ENCODE results near the gene PTPRE.

Gene PTPRE

DNA sequence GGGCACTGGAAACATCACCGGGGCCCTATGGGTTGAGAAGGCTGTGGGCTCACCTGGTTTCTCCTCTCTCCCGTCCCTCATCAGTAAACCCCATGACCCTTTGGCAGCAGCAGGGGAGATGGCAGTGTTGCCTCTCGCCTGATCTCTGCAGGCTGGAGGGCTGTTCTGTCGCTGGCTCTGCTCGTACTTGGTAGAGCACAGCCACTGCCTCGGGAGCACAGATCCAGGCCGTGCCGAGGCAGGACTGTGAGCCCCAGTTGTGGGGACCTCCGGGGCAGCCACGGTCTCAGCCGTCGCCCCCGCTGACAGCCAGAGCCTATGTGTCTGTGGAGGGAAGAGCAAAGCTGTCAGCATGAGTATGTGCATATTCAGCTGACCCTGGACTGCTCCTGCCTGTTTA lies 94.9 kb downstream of the PTPRE start:
- TF ChIP-seq SPI1 (IDR thresholded peaks at IDR 0.05; ENCODE audit: borderline replicate concordance, low read depth) (no peak), GABPA (IDR thresholded peaks at IDR 0.05; ENCODE audit: low read depth) (no peak), POLR2AphosphoS5 (IDR thresholded peaks at IDR 0.05; ENCODE audit: low read depth) (no peak)
- TF ChIP-seq, protein P1, sequence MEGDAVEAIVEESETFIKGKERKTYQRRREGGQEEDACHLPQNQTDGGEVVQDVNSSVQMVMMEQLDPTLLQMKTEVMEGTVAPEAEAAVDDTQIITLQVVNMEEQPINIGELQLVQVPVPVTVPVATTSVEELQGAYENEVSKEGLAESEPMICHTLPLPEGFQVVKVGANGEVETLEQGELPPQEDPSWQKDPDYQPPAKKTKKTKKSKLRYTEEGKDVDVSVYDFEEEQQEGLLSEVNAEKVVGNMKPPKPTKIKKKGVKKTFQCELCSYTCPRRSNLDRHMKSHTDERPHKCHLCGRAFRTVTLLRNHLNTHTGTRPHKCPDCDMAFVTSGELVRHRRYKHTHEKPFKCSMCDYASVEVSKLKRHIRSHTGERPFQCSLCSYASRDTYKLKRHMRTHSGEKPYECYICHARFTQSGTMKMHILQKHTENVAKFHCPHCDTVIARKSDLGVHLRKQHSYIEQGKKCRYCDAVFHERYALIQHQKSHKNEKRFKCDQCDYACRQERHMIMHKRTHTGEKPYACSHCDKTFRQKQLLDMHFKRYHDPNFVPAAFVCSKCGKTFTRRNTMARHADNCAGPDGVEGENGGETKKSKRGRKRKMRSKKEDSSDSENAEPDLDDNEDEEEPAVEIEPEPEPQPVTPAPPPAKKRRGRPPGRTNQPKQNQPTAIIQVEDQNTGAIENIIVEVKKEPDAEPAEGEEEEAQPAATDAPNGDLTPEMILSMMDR (IDR thresholded peaks at IDR 0.05; ENCODE audit: insufficient read depth, low read length): no peak
- TF ChIP-seq, protein P2, sequence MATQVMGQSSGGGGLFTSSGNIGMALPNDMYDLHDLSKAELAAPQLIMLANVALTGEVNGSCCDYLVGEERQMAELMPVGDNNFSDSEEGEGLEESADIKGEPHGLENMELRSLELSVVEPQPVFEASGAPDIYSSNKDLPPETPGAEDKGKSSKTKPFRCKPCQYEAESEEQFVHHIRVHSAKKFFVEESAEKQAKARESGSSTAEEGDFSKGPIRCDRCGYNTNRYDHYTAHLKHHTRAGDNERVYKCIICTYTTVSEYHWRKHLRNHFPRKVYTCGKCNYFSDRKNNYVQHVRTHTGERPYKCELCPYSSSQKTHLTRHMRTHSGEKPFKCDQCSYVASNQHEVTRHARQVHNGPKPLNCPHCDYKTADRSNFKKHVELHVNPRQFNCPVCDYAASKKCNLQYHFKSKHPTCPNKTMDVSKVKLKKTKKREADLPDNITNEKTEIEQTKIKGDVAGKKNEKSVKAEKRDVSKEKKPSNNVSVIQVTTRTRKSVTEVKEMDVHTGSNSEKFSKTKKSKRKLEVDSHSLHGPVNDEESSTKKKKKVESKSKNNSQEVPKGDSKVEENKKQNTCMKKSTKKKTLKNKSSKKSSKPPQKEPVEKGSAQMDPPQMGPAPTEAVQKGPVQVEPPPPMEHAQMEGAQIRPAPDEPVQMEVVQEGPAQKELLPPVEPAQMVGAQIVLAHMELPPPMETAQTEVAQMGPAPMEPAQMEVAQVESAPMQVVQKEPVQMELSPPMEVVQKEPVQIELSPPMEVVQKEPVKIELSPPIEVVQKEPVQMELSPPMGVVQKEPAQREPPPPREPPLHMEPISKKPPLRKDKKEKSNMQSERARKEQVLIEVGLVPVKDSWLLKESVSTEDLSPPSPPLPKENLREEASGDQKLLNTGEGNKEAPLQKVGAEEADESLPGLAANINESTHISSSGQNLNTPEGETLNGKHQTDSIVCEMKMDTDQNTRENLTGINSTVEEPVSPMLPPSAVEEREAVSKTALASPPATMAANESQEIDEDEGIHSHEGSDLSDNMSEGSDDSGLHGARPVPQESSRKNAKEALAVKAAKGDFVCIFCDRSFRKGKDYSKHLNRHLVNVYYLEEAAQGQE (IDR thresholded peaks at IDR 0.05; ENCODE audit: insufficient replicate concordance, low read depth): no peak
- no peak for DNase-seq (ENCODE audit: low read depth in 1 of 2, low spot score in 1 of 2)
- no peak overlapping the region for H3K27ac ChIP-seq (replicated peaks)

DNA sequence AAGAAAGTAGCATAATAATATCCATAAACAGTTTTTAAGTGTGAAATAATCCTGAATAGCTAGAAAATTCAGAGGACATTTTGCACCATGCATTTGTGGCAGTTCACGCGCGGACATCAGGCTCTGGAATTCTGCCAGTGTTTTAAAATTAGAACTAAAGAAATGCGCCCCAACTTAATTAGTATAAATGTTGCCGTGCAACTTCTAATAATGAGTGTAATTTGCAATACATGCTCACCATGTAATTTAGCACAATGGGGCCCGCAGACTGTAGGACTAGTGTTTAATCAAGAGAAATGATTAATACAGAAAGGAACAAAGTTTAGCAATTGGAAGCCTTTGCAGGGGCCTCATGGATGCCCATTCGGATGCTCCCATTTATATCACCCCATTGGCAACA lies 96.6 kb downstream of the PTPRE start:
- Histone ChIP-seq H3K4me3 (replicated peaks; ENCODE audit: insufficient read depth, low read length) (no peak overlapping the region), H3K27ac (replicated peaks) (no peak overlapping the region), H3K27me3 (ENCODE audit: insufficient read depth, poor library complexity, severe bottlenecking) (peaks cover 9% of the 10 kb centered on the region)
- TF ChIP-seq, protein P1 (IDR thresholded peaks at IDR 0.05; ENCODE audit: insufficient read depth, low read length): no peak
- TF ChIP-seq, protein P2 (IDR thresholded peaks at IDR 0.05; ENCODE audit: insufficient replicate concordance, low read depth): no peak
- TF ChIP-seq SPI1 (IDR thresholded peaks at IDR 0.05; ENCODE audit: borderline replicate concordance, low read depth) (no peak), POLR2AphosphoS5 (IDR thresholded peaks at IDR 0.05; ENCODE audit: low read depth) (no peak), GABPA (IDR thresholded peaks at IDR 0.05; ENCODE audit: low read depth) (no peak)
- no peak for DNase-seq (ENCODE audit: low read depth in 1 of 2, low spot score in 1 of 2)

More for the DNA sequence above, 94.9 kb downstream of the PTPRE start:
- peaks cover 9% of the 10 kb centered on the region for H3K27me3 ChIP-seq (ENCODE audit: insufficient read depth, poor library complexity, severe bottlenecking)
- H3K4me3 ChIP-seq (replicated peaks; ENCODE audit: insufficient read depth, low read length): no peak overlapping the region

DNA sequence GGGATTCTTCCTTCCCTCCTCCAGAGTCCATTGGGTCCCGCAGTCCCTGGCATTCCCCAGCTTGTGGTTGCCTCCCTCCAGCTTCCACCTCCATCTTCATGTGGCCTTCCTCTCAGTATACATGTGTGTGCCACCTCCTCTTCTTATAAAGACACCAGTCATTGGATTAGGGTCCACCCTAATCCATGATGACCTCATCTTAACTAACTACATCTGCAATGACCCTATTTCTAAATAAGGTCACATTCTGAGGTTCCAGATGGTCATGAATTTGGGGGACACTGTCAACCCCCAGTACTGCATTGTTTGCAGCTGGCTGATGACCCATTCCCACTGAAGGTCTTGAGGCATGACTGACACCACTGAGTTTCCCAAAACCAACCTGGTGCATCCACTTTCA lies 99.0 kb downstream of the PTPRE start:
- no peak for DNase-seq (ENCODE audit: low read depth in 1 of 2, low spot score in 1 of 2)
- H3K27ac ChIP-seq (replicated peaks): no peak overlapping the region
- TF ChIP-seq SPI1 (IDR thresholded peaks at IDR 0.05; ENCODE audit: borderline replicate concordance, low read depth): no peak
- TF ChIP-seq, protein P2 (IDR thresholded peaks at IDR 0.05; ENCODE audit: insufficient replicate concordance, low read depth): no peak
- no peak for TF ChIP-seq POLR2AphosphoS5 (IDR thresholded peaks at IDR 0.05; ENCODE audit: low read depth)
- TF ChIP-seq GABPA (IDR thresholded peaks at IDR 0.05; ENCODE audit: low read depth): no peak
- TF ChIP-seq, protein P1 (IDR thresholded peaks at IDR 0.05; ENCODE audit: insufficient read depth, low read length): no peak
- H3K27me3 ChIP-seq (ENCODE audit: insufficient read depth, poor library complexity, severe bottlenecking): peaks cover 2% of the 10 kb centered on the region
- H3K4me3 ChIP-seq (replicated peaks; ENCODE audit: insufficient read depth, low read length): no peak overlapping the region

Measured in HL-60 (cell line).